Fibroblast of peridontal ligament (primary cell): ENCODE data around the gene ADGRL3.
"Not testable (repeated sequence)": the region's sequence is repeated elsewhere in the genome, so short reads cannot be mapped to it uniquely, and the experiment has no call there.

Experiments
- DNase-seq: peaks from one replicate; pipeline ENCODE4 v3.0.0-alpha.2; 2010; ENCODE audit errors: extremely low read depth

ADGRL3 gene

DNA sequence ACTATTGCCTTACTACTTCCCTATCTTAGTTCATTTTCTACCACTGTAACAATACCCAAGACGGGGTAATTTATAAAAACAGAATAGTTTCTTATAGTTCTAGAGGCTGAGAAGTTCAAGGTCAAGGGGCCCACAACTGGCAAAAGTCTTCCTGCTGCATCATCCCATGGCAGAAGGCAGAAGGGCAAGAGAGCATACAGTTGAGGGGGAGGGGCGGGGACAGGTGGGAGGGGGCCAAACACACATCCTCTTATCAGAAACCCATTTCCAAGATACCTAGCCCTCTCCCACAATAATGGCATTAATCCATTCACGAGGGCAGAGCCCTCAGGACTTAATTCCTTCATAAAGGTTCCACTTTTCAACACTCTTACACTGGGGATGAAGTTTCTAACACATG lies 690.2 kb downstream of the ADGRL3 start:
- DNase-seq, result no peak

GRCh38 chr4:61891953-61892352 lies 691.8 kb downstream of the ADGRL3 start:
- no peak for DNase-seq

- DNase-seq, result no peak
These were observed 696.5 kb downstream of the ADGRL3 start for GRCh38 chr4:61896634-61897033.

GRCh38 chr4:61909031-61909430 lies 708.9 kb downstream of the ADGRL3 start:
- DNase-seq, result no peak

DNA sequence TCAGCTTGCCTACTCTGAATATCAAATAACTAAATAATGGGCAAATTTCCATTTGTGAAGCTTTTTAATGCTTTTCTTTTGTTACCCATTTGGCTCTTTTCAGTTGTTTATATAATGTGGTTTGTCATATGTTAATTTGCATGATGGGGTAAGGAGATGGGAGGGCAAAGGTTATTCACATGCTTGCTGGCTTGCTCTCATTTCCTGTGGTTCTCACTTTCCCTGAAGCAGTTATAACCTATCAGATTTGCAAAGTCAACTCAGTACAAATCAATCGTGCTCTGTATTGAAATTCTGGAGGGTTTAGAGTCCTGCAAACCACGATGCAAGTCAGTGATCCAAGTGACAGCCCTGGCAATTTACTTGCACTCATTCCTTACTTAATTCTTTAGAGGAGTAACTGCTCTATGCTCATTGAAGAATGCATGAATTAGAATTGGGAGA lies 711.2 kb downstream of the ADGRL3 start:
- no peak for DNase-seq

- DNase-seq, result no peak
These were observed 713.5 kb downstream of the ADGRL3 start for GRCh38 chr4:61913619-61914018.

DNA sequence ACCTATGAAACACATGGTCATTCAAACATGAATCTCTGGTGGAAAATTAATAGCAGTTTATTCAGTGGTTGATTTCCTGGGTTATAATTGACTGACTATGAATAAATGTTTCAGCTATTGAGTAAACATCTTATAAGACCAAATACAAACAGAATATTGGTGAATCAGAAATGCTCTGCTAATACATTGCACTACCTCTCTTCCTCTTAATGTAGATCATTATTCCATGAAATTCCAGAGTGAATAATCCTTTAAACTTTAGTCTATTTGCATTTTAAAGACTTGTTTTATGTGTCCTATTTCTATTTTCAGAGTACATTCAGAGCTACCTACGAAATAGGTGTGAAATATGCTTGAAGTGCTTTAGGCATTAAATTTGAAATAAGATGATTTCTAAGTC lies 715.4 kb downstream of the ADGRL3 start:
- DNase-seq, result no peak

GRCh38 chr4:61918507-61918906 lies 718.4 kb downstream of the ADGRL3 start:
- no peak for DNase-seq

DNA sequence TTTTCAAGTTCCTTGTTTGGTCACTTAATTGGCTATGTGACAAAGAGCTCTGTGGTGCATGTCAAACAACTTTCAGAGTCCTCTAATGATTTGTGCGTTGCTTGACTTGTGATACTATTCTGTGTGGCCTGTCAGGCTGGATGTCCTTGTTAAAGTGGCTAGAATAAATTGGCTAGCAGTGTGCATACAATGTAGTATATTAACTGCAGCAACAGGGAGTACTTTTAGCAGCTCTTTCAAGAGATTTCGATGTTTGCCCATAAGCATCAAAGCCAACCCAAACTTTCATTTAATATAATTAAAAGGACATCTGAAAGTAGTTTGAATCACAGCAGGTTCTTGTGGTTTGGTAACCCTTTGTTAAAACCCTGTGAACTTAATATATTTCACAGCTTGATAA lies 718.9 kb downstream of the ADGRL3 start:
- DNase-seq, result no peak

GRCh38 chr4:61919561-61919960 lies 719.4 kb downstream of the ADGRL3 start:
- no peak for DNase-seq

GRCh38 chr4:61921920-61922319 lies 721.8 kb downstream of the ADGRL3 start:
- DNase-seq, result no peak

GRCh38 chr4:61922766-61923165 lies 722.6 kb downstream of the ADGRL3 start:
- no peak for DNase-seq

DNA sequence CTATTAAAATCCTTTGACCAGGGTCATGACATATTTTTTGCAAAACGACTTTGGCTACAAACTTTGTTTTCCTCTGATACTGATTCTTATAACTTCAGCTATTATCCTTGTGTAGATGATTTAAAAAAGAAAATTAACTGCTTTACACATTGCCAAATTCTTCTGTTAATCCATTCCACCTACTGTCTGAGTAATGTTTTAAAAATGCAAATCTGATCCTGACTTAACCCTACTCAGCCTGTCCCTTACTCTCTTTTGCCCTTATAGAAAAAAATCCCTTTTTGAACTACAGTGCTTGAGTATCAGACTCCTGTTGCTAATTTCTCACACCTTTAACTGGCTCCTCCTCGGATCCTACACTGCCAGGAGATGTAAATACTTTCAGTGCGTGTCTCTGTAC lies 723.1 kb downstream of the ADGRL3 start:
- no peak for DNase-seq

GRCh38 chr4:61924131-61924530 lies 724.0 kb downstream of the ADGRL3 start:
- no peak for DNase-seq

- DNase-seq, result no peak
These were observed 733.4 kb downstream of the ADGRL3 start for GRCh38 chr4:61933527-61933926.

DNA sequence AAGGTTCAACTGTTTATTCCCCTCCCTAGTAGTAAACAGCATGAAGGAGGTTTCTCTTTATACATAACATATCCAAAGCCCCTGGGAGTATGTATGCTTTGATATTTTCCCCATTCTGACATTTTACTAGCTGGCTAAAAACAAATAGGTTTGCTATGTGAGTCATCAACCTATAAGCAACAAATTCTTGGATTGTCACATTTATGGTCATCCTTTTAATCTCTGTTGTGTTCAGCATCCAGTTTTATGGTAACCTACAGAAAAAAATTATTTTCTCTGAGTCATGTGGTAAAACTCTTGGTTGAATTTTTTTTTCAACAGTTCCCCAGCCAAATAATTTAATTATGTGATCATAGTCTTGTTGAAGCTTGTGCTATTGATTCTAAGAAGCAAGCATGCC lies 734.1 kb downstream of the ADGRL3 start:
- no peak for DNase-seq

- DNase-seq, result no peak
These were observed 738.2 kb downstream of the ADGRL3 start for GRCh38 chr4:61938250-61938846.

GRCh38 chr4:61950625-61951024 lies 750.5 kb downstream of the ADGRL3 start:
- DNase-seq, result no peak

DNA sequence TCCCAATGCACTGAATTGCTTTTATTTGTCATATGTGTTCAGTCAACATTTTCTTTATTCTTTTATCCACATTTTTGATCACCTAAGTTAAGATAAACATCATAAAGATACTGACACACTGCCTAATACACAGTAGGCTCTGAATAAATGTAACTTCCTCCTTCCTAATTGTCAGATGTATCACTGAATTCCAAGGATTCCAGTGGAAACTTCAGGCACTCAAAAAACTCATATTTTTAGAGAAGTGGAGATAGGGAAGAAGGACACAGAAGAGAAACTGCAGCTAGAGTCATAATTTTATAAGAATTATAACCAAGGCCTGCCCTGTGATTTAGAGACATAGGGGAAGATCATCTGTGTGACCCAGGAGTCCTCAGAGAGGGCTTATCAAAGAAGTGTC lies 753.3 kb downstream of the ADGRL3 start:
- no peak for DNase-seq

- no peak for DNase-seq
These were observed 758.5 kb downstream of the ADGRL3 start for GRCh38 chr4:61958591-61958990.

DNA sequence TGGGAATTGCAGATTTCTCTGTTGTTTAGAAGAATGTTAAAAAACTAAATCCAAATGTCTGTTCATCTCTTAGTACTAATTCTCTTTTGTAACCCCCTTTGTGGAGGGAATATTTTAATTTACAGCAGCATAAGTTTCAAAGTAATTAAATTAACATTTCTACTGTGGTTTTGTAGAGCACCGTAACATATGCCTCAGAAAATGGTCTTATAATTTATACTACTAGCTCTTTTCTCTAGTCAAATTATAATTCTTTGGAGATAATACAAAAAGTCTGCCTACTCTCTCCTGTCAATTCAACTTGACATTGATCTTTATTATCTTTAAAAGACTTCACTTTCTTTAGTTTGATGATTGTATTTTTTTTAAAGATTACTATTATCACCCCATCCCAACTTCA lies 759.0 kb downstream of the ADGRL3 start:
- DNase-seq, result no peak

- no peak for DNase-seq
These were observed 784.3 kb downstream of the ADGRL3 start for GRCh38 chr4:61984260-61984909.

DNA sequence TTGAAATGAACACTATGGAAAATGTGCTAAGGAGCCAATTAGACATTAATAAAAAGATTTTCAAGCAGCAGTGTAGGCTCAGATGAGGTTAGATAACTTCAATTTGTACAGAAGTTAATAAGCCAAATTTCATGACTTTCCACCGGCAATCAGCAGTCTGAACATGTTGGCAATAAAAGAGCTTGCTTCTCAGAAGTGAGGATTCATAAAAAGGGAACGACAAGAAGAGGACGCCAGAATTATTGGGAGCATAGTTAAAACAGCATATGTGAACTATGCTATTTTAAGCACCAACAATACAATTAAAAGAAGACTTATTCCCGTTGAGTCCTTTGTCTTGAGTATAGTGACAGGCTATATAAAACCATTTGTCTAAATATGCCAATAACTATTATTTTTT lies 785.3 kb downstream of the ADGRL3 start:
- no peak for DNase-seq

DNA sequence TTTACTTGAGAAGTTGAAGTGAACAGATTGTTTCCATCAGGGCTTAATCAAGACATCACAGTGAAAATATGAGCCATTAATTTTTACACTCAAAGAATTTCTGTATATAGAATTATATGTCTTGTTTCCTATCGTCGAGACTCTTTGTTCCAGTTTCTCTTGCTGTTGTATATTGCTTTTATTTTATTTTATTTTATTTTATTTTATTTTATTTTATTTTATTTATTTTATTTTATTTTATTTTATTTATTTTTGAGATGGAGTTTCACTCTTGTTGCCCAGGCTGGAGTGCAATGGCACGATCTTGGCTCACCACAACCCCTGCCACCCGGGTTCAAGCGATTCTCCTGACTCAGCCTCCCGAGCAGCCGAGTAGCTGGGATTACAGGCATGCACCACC lies 786.8 kb downstream of the ADGRL3 start:
- not testable (repeated sequence) for DNase-seq
